ENCODE data around the gene TXNRD3.
"Not testable (repeated sequence)": the region's sequence is repeated elsewhere in the genome, so short reads cannot be mapped to it uniquely, and the experiment has no call there.

The TXNRD3 gene

GRCh38 chr3:126646674-126647073 lies 8.2 kb downstream of the TXNRD3 start:
- no peak for DNase-seq (ENCODE audit: low read depth in 2 of 2)

GRCh38 chr3:126644615-126645014 lies 10.3 kb downstream of the TXNRD3 start:
- no peak for DNase-seq (ENCODE audit: low read depth in 2 of 2)

- DNase-seq (ENCODE audit: low read depth in 2 of 2) = no peak
Observed at GRCh38 chr3:126638790-126639189, 16.1 kb downstream of the TXNRD3 start.

- no peak for DNase-seq (ENCODE audit: low read depth in 2 of 2)
Observed at GRCh38 chr3:126636436-126636835, 18.5 kb downstream of the TXNRD3 start.

GRCh38 chr3:126634803-126635202 lies 20.1 kb downstream of the TXNRD3 start:
- no peak for DNase-seq (ENCODE audit: low read depth in 2 of 2)

GRCh38 chr3:126630020-126630419 lies 24.9 kb downstream of the TXNRD3 start:
- DNase-seq (ENCODE audit: low read depth in 2 of 2) = no peak

- DNase-seq (ENCODE audit: low read depth in 2 of 2) = not testable (repeated sequence)
Observed at GRCh38 chr3:126625735-126626134, 29.2 kb downstream of the TXNRD3 start.

- no peak for DNase-seq (ENCODE audit: low read depth in 2 of 2)
Observed at GRCh38 chr3:126622694-126623093, 32.2 kb downstream of the TXNRD3 start.

- no peak for DNase-seq (ENCODE audit: low read depth in 2 of 2)
Observed at GRCh38 chr3:126621627-126622345, 33.1 kb downstream of the TXNRD3 start.

- DNase-seq (ENCODE audit: low read depth in 2 of 2) = no peak
Observed at GRCh38 chr3:126621171-126621570, 33.8 kb downstream of the TXNRD3 start.

- no peak for DNase-seq (ENCODE audit: low read depth in 2 of 2)
Observed at GRCh38 chr3:126620738-126621137, 34.2 kb downstream of the TXNRD3 start.

GRCh38 chr3:126618760-126619159 lies 36.2 kb downstream of the TXNRD3 start:
- no peak for DNase-seq (ENCODE audit: low read depth in 2 of 2)

GRCh38 chr3:126618021-126618420 lies 36.9 kb downstream of the TXNRD3 start:
- no peak for DNase-seq (ENCODE audit: low read depth in 2 of 2)

GRCh38 chr3:126617571-126617970 lies 37.4 kb downstream of the TXNRD3 start:
- DNase-seq (ENCODE audit: low read depth in 2 of 2) = no peak

- DNase-seq (ENCODE audit: low read depth in 2 of 2) = no peak
Observed at GRCh38 chr3:126616931-126617330, 38.0 kb downstream of the TXNRD3 start.

GRCh38 chr3:126613479-126614188 lies 41.3 kb downstream of the TXNRD3 start:
- DNase-seq (ENCODE audit: low read depth in 2 of 2) = no peak

- DNase-seq (ENCODE audit: low read depth in 2 of 2) = no peak
Observed at GRCh38 chr3:126612479-126613205, 42.3 kb downstream of the TXNRD3 start.

GRCh38 chr3:126609909-126610308 lies 45.0 kb downstream of the TXNRD3 start:
- DNase-seq (ENCODE audit: low read depth in 2 of 2) = no peak

- DNase-seq (ENCODE audit: low read depth in 2 of 2) = no peak
Observed at GRCh38 chr3:126607214-126607908, 47.6 kb downstream of the TXNRD3 start.

- DNase-seq (ENCODE audit: low read depth in 2 of 2) = no peak
Observed at GRCh38 chr3:126606001-126606400, 48.9 kb downstream of the TXNRD3 start.

GRCh38 chr3:126604691-126605090 lies 50.2 kb downstream of the TXNRD3 start:
- no peak for DNase-seq (ENCODE audit: low read depth in 2 of 2)

- no peak for DNase-seq (ENCODE audit: low read depth in 2 of 2)
Observed at GRCh38 chr3:126599101-126599500, 55.8 kb downstream of the TXNRD3 start.

Data from stimulated activated CD4-positive, alpha-beta T cell treated with anti-CD3 and anti-CD28 coated beads, Interleukin-1b, Interleukin-23, amount 100 ng/mL, for 4 hours (primary cell).